ENCODE measurements around the gene DCDC2C. TPM values are rescaled to one million over a fixed set of nuclear protein-coding genes. Genes with fewer than 3 reads are reported as not detected.

Gene DCDC2C
- total RNA-seq, 1 donor from 2014 or later, result not detected

- no peaks in the 10 kb centered on the region for H3K27me3 ChIP-seq
- no peaks in the 10 kb centered on the region for H3K36me3 ChIP-seq
- no peak for TF ChIP-seq CTCF (IDR thresholded peaks at IDR 0.05)
- H3K4me1 ChIP-seq, result no peaks in the 10 kb centered on the region
- DNase-seq (no peak), ATAC-seq (no peak)
- intact Hi-C loops (cut with DNase I), result no loop called here
- no peak overlapping the region for H3K4me3 ChIP-seq
- no peaks in the 10 kb centered on the region for H3K9me3 ChIP-seq
- H3K27ac ChIP-seq, result no peak overlapping the region
Observed at GRCh38 chr2:3885629-3886628, 182.6 kb downstream of the DCDC2C start.

GRCh38 chr2:3895021-3895420 lies 191.6 kb downstream of the DCDC2C start:
- H3K4me3 ChIP-seq, result no peak overlapping the region
- ATAC-seq (no peak), DNase-seq (no peak)
- H3K4me1 ChIP-seq, result no peaks in the 10 kb centered on the region
- no peaks in the 10 kb centered on the region for H3K9me3 ChIP-seq
- no peaks in the 10 kb centered on the region for H3K27me3 ChIP-seq
- no peaks in the 10 kb centered on the region for H3K36me3 ChIP-seq
- H3K27ac ChIP-seq, result no peak overlapping the region
- intact Hi-C loops (cut with DNase I), result no loop called here
- no peak for TF ChIP-seq CTCF (IDR thresholded peaks at IDR 0.05)

Other genes starting within 250 kb of the DCDC2C start
- gene ADI1, start 184.0 kb upstream of the DCDC2C start, total RNA-seq, result 66.8 TPM
- gene RNASEH1, start 145.2 kb upstream of the DCDC2C start, total RNA-seq, result 18.6 TPM
- gene RPS7, start 128.3 kb upstream of the DCDC2C start, total RNA-seq, result 807 TPM
- 1.5 TPM for gene COLEC11, start 108.5 kb upstream of the DCDC2C start, total RNA-seq
- not detected for gene ALLC, start 45.4 kb upstream of the DCDC2C start, total RNA-seq

Measured in upper lobe of right lung (tissue), 1 donor.